A673 (cell line): ENCODE results near the gene VTI1A.
"Not testable (repeated sequence)": the region's sequence is repeated elsewhere in the genome, so short reads cannot be mapped to it uniquely, and the experiment has no call there.

Source experiments
- CTCF ChIP-seq: fragments of 300-800, 200-600 bp; sonication (generic); conservative IDR thresholded peaks from 2 replicates; pipeline ENCODE4 v1.5.1; 2017; ENCODE audit warnings: low read depth, mild to moderate bottlenecking, antibody characterized with exemption, low read length, moderate library complexity, mixed read lengths
- EZH2 ChIP-seq: fragments of 200-600 bp; sonication (generic); IDR thresholded peaks from 2 replicates; pipeline ENCODE4 v1.6.1; 2017; ENCODE audit warnings: borderline replicate concordance, low read depth, mild to moderate bottlenecking, mixed read lengths, antibody characterized with exemption, low read length; ENCODE audit not compliant: poor library complexity, severe bottlenecking

- not testable (repeated sequence) for TF ChIP-seq EZH2, CTCF
Observed at GRCh38 chr10:112499985-112500384, 53.0 kb downstream of the VTI1A start.
